ENCODE data around the gene PFKM.
"Not testable (repeated sequence)": the region's sequence is repeated elsewhere in the genome, so short reads cannot be mapped to it uniquely, and the experiment has no call there.

The PFKM gene

DNA sequence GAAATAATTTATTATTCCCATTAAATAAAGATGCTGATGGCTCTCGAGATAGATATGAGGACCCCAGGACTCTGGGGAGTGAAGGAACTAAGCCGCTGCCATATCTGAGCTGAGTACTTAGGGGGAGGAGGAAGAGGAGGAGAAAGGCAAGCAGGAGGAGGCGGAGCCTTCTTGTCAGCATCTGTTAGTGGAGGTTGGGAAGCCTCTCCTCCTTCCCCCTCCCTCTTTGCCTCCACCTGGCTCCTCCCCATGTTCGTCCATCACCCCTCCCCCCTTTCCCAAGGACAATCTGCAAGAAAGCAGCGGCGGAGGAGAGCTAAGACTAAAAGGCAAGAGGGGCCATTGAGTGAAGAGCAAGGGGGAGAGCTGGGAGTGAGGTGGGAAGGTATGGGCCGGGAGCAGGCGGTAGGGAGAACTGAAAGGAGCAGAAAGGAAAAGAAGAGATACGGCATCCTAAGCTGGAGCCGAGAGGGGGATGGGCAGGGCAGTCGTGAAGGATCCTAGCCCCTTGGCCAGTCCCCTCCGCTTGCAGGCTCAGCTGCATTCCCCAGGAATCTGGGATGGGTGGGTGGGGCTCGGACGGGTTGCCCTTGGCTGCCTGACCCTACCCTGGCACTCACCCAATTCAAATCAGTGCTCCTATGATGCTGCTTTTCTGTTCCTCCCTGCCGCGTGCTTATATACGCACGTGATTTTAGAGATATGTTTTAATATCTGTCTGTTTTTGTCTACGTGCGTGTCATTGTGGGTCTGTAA, at the start of gene PFKM:
Gene PFKM (plus strand): TSS at position 287 of the 756 bp plus-strand sequence. CDS start 3,411 bp downstream, outside the sequence.
- DNase-seq, result peak; percentile 35

DNA sequence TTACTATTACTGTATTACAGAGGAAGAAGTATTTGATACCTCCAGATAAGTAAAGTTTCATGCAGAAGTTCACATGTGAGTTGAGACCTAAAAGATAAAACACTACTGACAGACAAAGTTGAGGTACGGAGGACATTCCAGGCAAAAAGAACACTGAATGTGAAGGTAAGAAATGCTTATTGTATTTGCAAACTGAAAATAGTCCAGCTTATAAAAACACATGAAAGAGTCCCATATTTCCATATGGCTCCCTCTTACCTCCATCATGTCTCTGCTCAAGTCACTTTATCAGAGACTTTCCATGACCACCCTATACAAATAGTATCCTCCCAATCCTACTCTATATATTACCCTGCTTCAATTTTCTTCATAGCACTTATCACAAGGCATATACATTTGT, 49.1 kb upstream of the PFKM start:
- no peak for DNase-seq

DNA sequence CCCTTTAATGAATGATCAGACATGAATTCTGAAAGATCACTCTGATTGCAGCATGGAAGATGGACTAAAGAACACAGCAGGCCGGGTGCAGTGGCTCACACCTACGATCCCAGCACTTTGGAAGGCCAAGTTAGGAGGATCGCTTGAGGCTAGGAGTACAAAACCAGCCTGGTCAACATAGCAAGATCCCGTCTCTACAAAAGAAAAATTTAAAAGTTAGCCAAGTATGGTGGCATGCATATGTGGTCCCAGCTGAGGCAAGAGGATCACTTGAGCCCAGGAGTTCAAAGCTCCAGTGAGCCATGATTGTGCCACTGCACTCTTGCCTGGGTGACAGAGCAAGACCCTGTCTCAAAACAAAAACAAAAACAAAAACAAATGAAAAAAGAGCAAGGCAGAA, 48.4 kb upstream of the PFKM start:
- no peak for DNase-seq

DNA sequence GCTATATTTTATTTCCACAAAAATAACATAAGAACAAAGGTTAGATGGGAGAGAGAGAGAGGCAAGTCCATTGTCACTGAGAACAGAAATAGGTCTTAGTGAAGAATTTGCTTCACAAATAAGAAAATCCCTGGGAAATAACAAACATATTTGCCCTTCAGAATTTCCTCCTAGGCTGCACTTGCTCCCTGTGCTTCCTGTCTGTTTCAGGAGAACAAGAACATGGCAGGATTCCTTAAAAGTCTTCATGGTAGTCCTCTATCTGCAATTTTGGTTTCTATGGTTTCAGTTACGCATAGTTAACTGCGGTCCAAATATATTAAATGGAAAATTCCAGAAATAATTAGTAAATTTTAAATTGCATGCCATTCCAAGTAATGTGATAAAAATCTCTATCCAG, 47.4 kb upstream of the PFKM start:
- DNase-seq, result no peak

DNA sequence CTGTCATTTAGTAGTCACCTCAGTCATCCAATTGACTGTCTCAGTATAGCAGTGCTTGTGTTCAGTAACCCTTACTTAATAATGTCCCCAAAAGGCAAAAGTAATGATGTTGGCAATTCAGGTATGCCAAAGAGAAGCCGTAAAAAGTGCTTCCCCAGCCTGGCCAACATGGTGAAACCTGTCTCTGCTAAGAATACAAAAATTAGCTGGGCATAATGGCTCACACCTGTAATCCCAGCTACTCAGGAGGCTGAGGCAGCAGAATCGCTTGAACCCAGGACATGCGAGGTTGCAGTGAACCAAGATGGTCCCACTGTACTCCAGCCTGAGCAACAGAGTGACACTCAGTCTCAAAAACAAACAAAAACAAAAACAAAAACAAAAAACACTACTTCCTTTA, 46.9 kb upstream of the PFKM start:
- no peak for DNase-seq

DNA sequence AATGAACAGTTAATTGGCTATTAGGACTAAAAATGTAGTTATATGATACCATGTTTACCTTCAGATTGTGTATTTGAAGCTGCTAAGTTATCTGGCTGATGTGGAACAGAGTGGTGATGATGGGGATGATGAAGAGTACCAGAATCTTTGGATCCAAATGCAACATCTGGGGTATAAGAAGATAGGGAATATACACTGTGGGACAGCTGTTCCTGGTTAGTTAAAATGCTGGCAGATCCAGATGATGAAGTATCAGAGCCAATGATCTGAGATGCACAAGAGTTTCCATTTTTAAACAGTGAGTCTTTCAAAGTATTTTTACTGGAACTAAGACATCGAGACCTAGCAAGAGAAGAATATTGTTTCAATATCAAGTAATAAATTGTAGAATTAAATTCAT, 44.9 kb upstream of the PFKM start:
- DNase-seq, result no peak

DNA sequence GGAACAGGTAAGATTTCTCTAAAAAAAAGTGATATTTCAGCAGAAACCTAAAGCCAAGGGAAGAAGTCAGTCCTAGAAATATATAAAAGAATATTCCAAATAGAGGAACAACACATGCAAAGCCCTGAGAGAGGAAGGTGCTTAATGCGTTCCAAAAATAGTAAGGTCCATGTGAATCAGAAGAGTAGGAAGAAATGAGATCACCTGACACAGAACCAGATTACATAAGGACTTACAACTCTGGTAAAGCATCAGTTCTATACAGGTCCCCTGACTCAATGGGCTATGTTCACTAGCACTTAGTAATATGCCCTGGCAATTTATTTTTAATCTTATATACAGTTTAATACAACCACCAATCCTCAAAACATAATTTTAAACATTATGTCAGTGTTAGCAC, 43.3 kb upstream of the PFKM start:
- no peak for DNase-seq

DNA sequence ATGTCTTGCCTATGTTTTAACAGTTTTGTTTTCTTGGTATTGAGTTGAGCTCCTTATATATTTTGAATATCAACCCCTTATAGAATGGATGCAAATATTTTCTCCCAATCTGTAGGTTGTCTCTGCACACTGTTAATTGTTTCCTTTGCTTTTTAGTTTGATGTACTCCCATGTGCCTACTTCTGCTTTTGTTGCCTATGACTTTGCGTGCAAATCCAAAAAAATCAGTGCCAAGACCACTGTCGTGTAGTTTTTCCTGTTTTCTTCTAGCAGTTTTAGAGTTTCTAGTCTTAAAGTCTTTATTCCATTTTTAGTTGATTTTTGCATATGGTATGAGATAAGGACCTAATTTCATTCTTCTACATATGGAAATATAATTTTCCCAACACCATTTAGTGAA, 42.1 kb upstream of the PFKM start:
- DNase-seq, result no peak

DNA sequence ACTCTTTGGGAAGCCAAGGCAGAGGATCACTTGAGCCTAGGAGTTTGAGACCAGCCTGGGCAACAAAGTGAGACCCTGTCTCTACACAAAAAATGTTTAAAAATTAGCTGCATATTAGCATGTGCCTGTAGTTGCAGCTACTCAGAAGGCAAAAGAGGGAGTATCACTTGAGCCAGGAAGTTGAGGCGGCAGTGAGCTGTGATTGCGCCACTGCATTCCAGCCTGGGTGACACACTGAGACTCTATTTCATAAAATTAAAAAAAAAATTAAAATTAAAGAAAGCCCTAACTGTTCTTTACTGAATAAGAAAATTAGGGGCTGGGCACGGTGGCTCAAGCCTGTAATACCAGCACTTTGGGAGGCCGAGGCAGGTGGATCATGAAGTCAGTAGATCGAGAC, 40.3 kb upstream of the PFKM start:
- peak; percentile 17 for DNase-seq

DNA sequence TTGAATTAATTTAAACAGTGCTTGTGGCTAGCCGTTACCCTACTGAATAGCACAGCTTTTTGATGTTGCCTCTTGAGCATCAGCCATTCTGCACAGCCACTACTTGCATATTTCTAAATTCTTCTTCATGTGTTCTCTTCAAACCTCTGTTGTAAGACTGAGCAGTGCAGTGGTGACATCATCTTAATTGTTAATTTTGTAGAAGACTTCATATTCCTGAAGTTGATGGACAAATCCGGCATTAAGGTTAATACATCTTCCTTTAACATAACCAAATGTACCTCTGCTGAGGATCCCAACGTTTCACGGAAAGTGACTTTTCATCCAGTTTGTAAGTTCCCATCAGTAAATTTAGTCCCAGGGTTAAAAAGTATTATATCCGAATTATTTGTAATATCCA, 38.9 kb upstream of the PFKM start:
- no peak for DNase-seq

DNA sequence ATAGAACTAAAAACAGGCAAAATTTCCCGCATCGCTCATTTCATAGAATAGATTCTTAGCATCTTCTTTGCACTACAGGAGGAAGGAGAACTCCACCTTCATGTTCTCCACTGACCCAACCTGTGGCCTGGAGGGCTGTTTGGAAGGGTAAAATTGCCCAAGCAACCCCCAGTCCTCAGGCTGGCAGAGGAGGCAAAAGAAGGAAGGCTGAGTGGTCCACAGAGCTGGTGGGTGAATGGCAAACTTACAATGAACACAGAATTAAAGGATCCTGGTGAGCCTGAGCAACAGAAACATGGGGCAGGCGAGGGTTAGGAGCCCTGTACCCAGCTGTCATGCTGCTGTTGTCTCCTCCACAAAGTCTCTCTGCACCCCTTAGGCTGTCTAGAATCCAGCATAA, 38.3 kb upstream of the PFKM start:
- no peak for DNase-seq

DNA sequence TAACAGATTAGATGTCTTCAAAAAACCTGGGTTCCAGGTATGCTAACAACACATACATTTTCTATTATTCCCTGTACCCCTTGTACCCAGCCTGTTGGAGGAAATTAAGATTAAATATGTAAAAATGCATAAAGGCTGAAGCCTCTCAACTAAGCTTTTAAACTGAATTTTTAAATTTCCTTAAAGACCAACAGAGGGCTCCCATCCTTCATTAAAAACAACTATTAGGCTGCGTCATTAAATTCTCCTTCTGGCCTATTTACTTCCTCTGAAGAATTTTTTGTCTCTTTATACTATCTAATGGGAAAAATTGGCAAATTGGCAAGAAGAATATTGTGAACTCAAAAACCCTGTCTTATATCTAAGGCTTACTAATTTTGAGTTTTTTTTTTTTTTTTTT, 35.1 kb upstream of the PFKM start:
- DNase-seq, result no peak

DNA sequence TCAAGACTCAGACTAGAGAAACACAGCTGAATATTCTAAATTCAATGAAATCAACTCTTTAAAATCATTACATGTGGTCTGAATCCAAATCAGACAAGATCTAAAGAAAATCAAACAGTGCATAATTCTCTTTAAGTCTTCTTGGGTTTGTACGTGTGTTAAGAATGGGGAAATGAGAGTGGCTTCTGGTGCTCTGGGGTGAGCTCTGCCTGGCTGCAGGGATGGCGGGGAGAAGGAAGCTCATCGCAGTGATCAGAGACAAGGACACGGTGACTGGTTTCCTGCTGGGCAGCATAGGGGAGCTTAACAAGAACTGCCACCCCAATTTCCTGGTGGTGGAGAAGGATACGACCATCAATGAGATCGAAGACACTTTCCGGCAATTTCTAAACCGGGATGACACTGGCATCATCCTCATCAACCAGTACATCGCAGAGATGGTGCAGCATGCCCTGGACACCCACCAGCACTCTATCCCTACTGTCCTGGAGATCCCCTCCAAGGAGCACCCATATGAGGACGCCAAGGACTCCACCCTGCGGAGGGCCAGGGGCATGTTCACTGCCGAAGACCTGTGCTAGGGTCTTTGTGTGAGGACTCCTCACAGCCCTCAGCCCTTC, 34.2 kb upstream of the PFKM start:
- no peak for DNase-seq

DNA sequence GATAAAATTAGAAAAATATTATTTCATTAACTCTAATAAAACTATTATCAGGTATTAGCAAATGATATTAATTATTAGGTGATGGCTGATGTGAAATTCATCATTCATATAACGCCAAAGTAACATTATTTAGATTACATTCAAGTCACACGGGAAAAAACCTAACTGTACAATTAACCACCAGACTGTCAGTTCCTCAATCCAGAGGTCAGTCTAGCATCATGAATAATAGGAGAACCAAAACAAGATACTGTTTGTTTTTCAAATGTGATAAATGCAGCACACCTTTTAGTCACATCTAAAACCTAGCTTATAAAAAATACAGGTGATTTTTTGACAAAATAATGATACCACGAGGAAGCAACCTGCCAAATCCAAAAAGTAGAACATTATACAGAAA, 32.8 kb upstream of the PFKM start:
- DNase-seq, result no peak

DNA sequence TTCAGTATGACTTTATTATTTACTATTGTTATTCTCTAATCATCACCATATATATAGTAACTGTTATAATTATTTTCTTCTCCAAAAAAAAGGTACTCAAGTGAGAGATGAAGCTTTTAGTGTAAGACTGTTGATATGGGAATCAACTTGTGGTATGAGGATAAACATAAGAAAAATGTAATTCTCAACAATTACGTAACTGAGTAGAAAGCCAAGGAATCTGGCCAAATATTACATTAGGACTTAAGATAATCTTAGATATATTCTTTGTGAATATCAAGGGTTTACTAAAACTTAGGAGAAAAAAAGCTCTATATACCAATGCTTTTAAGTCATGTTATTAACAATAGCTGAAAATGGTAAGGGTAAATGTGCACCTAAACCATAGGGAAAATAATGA, 26.6 kb upstream of the PFKM start:
- no peak for DNase-seq

DNA sequence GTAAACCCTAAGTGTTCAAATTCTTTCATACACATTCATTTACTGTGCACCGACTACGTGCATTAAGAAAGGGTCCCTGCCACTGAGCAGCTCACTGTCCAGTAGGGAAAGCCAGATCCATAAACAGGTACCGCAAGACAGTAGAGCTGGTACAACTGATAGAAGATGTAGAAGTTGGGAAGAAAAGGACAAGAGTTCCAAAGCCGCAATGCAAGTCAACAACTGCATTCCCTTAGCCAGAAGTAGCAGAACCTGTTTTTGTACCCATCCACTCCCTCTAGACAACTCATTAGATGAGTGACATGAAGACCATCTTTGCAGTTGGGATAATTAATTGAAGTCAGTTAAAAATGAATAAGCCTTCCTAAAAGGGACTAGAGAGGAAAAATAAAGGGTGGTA, 14.6 kb upstream of the PFKM start:
- DNase-seq, result no peak

DNA sequence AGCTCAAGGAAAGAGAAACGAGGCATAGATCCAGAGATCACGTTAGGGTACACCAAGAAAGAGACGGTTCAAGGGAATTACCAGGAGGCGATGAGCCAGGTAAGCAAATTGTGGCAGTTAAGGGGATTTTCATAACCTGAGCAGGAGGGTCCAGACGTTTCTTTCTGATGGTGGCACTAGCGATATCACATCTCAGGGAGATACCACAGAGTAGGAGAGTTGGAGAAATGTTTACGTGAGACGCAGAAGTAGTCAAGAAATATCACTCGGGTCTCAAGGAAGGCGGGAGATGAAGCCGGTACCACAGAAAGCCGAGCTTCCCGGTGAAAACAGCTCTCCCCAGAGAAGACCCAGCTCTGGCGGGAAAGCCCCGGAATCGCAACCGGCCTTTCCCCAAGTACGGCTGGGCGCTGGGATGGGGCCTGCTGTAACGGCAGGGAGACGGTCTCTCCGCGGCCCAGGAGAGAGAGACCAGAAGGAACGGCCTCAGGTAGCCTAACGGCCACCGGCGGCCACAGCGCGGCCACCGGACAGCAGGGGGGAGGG, 13.8 kb upstream of the PFKM start:
- no peak for DNase-seq

DNA sequence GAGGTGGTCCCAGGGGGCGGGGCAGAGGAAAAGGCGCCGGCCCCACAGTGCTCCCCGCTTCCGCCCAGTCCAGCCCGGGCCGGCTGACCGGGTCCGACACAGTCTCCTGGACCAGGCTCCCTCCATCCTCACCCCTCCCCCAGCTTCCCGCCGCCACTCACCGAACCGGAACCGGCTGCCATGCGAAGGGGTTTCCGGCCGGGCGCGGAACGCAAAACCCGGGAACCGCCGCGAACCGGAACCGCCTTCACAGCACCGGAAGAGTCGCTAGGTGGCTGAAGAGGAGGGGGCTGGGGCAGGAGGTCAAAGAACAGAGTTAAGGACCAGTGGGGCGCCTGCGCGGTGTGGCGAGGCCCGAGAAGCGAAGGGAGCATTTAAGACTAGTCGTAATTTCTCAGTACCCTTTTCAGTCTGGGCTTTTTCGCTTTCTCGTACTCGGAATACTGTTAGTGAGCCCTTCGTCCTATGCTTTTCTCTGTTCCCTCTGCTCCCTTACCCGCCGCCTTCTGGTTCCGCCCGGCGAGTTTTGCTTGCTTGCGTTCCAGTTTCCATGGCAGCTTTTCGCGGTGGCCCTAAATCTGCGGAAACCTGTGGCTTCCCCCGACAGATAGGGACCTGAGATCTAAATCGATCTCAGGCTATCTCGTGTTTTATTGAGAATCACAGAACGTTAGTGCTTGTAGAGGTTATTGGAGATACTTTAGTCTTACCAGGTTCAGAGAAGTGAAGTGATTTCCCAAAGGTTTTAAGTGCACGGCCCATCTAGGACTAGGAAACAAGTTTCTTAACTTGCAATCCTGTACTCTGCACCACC, 13.1 kb upstream of the PFKM start, which contains the start of gene SENP1:
Gene SENP1 (minus strand): TSS at position 213 of the 814 bp plus-strand sequence. CDS start 4,607 bp downstream, outside the sequence.
- peak; percentile 61 for DNase-seq

DNA sequence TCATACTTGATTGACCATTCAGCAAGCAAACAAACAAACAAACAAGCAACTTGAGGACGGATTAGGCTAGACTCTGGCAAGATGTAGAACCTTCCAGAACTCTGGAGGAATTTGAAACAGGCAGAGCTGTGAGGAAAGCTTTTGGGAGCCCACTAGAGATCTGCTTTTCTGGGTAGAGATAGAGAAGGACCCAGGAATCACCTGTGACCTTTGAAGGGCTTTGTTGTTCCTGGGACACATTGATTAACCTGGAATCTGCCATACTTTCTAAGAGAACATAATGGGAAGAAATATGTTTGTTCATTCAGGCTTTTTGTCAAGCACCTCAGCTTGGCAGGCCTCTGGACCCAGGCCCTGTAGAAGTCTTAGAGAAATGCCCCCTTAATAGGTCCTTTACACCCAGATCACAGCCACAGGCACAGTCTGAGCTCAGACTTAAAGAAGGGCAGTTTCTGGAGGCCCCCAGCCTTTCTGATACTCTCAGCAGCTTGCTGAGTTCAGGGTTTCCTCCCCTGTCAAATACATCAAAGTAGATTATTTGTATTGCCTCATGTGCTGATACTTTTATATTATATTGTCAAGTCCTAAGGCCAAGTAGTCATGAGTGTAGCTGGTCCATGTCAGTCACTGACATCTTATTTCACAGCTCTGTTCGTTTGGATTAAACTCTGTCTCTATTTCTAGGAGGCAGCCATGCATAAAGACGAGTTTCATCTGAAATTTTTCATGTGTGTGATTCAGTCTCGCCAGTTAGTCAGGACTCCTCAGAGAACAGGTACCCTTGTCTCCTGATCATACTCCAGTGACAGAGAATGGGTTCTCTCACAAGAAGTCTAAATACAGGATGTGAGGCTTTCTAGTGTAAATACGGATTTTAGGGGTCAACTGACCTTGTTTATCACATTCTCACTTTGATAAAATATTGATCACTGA, 12.2 kb upstream of the PFKM start:
- DNase-seq, result no peak

DNA sequence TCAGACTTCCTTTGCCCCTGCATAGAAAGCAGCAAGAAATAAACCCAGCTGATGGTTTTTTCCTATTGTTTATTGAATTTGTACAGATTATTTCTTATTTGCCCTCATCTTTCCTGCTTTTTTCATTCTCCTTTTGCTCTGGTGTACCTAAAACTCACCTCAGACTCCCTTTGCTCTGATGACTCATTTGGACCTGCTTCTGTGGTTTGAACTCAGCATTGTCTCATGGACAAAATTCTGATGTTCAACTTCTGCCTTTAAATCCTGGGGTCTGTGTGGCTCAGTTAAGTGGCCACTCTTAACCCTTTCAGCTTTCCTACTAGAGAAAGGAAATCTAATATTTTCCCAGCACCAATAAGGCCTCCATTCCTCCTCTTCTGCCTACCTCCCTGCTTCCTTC, 9.7 kb upstream of the PFKM start:
- DNase-seq, result no peak

DNA sequence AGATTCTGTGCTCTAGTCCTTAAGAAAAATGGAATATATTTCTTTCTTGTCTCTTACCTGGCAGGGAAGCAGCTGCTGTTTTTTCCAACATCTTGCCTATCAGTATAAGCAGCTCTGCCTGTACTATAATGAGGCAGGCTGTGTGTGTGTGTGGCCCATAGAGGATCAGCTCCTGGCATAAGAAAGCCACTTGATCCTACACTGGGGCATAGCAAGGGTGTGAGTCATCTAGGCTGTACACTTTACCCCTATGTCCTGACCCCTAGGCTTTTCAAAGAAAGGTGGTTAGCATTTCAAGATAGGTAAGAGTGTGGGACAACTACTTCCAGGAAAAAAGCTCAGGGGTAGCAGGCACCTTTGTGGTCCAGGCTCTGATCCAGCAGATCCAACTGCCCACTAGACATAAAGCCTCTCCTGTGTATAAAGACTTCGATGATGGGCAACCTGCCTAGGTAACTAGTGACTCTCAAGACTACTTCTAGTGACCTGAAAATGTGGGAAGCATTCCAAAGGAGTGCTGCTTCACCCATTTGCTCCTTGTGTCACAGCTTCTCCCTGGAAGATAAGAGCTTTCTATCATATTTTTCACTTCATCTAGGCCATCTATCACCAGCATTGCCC, 8.4 kb upstream of the PFKM start:
- no peak for DNase-seq

DNA sequence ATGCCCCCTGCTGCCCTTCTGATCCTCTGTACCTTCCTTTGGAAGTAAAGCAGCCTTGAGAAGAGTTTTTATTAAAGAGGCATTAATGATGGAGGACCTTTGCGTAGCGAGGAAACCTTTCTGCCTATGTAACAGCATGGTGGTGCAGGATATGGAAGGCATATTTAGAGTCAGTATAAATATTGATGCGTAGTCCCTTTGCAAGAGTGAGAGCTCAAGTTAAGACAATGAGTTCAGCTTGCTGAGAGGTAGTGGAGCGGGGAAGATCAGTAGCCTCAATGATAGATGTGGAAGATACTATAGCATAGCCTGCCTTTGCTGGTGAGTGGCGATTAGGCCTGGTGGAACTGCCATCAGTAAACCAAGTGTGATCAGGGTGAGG, 7.9 kb upstream of the PFKM start:
- DNase-seq, result not testable (repeated sequence)
